ENCODE data around the gene CIBAR2. TPM values are rescaled to one million over a fixed set of nuclear protein-coding genes. Genes with fewer than 3 reads are reported as not detected.

Gene CIBAR2
- total and polyA plus RNA-seq, 9 of the 15 experiments (the other 6 are each of a cell fraction or from before 2014, with no cell fraction given) = not detected

DNA sequence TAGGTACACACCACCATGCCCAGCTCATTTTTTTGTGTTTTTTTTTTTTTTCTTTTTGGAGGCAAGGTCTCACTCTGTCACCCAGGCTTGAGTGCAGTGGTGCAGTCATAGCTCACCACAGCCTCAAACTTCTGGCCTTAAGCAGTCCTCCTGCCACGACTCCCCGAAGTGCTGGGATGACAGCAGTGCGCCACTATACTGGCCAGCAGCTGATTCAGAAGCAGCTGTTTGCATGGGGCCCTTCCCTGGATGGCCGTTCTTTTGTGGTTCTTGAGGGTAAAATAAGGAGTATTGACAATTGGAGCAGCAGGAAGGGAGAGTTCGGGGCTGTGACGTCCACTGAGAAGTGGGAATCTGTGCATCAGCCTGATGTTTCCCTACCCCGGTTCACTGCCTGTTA, 43.1 kb downstream of the CIBAR2 start:
- intact Hi-C loops (cut with micrococcal nuclease) (no loop called here), in situ Hi-C loops (cut with MboI) (no loop called here)
- H3K9me1 ChIP-seq (ENCODE audit: control insufficient read depth, insufficient read depth, low read length) = no peaks in the 10 kb centered on the region
- H3K27me3 ChIP-seq (ENCODE audit: control insufficient read depth in 2 of 2, insufficient read depth in 2 of 2, low read length in 2 of 2) = no peaks in the 10 kb centered on the region
- ATAC-seq = no peak
- no peaks in the 10 kb centered on the region for H3K9me3 ChIP-seq (replicated peaks; ENCODE audit: control insufficient read depth, insufficient read depth, low read depth, low read length)
- no peaks in the 10 kb centered on the region for H3K79me2 ChIP-seq (ENCODE audit: control insufficient read depth, insufficient read depth, low read length)
- no peak overlapping the region for H2AFZ ChIP-seq (ENCODE audit: low read depth, low read length)
- ChIA-PET POLR2A (interaction anchor here (0.6 to 1.8 kb wide), 5 partner anchors 11 to 258 kb away, joined by 3 to 4 read pairs (median 3); no protein-coding TSS in a partner anchor), CTCF (ENCODE audit: low intra/inter-chr PET ratio) (no interaction called here)
- H3K27ac ChIP-seq (ENCODE audit: extremely low read depth, low read depth, low read length) = no peak overlapping the region
- 0 out of 5 replicates have a peak, but pooled peaks cover 0 to 3% of the 10 kb centered on the region in 2 experiments for H3K4me1 ChIP-seq (replicated peaks in 1 of 2; ENCODE audit: control insufficient read depth in 2 of 2, insufficient read depth in 2 of 2, low read length in 2 of 2)
- H3K9ac ChIP-seq (ENCODE audit: insufficient read depth in 1 of 2, low read depth in 2 of 2, low read length in 2 of 2) = no peak overlapping the region
- peaks cover 46% of the 10 kb centered on the region; the same call in 2 of the 3 replicates for H3K36me3 ChIP-seq (ENCODE audit: control insufficient read depth, insufficient read depth, low read length)
- WGBS (ENCODE audit: insufficient coverage, low coverage, missing lambda C conversion rate) = 74% methylated on average over 7 of the region's 7 CpGs
- H3K4me3 ChIP-seq = no peak overlapping the region
- peaks cover 14% of the 10 kb centered on the region; the same call in 1 of the 2 replicates for H4K20me1 ChIP-seq (replicated peaks; ENCODE audit: control insufficient read depth, insufficient read depth, low read length)
- DNase-seq (ENCODE audit: extremely low read depth in 1 of 4, low spot score in 3 of 4) = no peak
- FAIRE-seq = no peak
- BruUV-seq (replicated peaks) = no TSS peak
- no peak overlapping the region for H3K4me2 ChIP-seq (ENCODE audit: insufficient read depth, low read length)
- no peak for TF ChIP-seq TCFL5 (CRISPR knock-in tag; conservative IDR thresholded peaks at IDR 0.05)
- TF ChIP-seq RB1 (IDR thresholded peaks at IDR 0.05; ENCODE audit: low read depth) = no peak
- TF ChIP-seq FUS (optimal IDR thresholded peaks at IDR 0.05; ENCODE audit: low read depth, low read length) = no peak
- no peak for TF ChIP-seq ZNF780A (CRISPR knock-in tag; IDR thresholded peaks at IDR 0.05)
- TF ChIP-seq SMAD4 (CRISPR knock-in tag; conservative IDR thresholded peaks at IDR 0.05) = no peak
- TF ChIP-seq BACH1 (tag; IDR thresholded peaks at IDR 0.05) = no peak
- no peak for TF ChIP-seq SRSF3 (IDR thresholded peaks at IDR 0.05; ENCODE audit: insufficient read depth, low read length)
- no peak for TF ChIP-seq BRF1 (IDR thresholded peaks at IDR 0.05; ENCODE audit: borderline replicate concordance, extremely low read depth, insufficient read length)
- TF ChIP-seq, protein P1, sequence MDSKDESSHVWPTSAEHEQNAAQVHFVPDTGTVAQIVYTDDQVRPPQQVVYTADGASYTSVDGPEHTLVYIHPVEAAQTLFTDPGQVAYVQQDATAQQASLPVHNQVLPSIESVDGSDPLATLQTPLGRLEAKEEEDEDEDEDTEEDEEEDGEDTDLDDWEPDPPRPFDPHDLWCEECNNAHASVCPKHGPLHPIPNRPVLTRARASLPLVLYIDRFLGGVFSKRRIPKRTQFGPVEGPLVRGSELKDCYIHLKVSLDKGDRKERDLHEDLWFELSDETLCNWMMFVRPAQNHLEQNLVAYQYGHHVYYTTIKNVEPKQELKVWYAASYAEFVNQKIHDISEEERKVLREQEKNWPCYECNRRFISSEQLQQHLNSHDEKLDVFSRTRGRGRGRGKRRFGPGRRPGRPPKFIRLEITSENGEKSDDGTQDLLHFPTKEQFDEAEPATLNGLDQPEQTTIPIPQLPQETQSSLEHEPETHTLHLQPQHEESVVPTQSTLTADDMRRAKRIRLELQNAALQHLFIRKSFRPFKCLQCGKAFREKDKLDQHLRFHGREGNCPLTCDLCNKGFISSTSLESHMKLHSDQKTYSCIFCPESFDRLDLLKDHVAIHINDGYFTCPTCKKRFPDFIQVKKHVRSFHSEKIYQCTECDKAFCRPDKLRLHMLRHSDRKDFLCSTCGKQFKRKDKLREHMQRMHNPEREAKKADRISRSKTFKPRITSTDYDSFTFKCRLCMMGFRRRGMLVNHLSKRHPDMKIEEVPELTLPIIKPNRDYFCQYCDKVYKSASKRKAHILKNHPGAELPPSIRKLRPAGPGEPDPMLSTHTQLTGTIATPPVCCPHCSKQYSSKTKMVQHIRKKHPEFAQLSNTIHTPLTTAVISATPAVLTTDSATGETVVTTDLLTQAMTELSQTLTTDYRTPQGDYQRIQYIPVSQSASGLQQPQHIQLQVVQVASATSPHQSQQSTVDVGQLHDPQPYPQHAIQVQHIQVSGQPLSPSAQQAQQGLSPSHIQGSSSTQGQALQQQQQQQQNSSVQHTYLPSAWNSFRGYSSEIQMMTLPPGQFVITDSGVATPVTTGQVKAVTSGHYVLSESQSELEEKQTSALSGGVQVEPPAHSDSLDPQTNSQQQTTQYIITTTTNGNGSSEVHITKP (IDR thresholded peaks at IDR 0.05; ENCODE audit: partially characterized antibody) = no peak
- TF ChIP-seq PTTG1 (tag; IDR thresholded peaks at IDR 0.05; ENCODE audit: low read depth) = no peak
- no peak for TF ChIP-seq PHF20 (IDR thresholded peaks at IDR 0.05; ENCODE audit: partially characterized antibody)
- TF ChIP-seq KLF1 (tag; IDR thresholded peaks at IDR 0.05) = no peak
- TF ChIP-seq SMARCA4 (IDR thresholded peaks at IDR 0.05) = no peak
- no peak for TF ChIP-seq JUND (IDR thresholded peaks at IDR 0.05; ENCODE audit: borderline replicate concordance, low read depth, low read length)
- TF ChIP-seq JUND (tag; IDR thresholded peaks at IDR 0.05; ENCODE audit: borderline replicate concordance, low read depth, low read length) = no peak
- no peak for TF ChIP-seq MAFG (tag; conservative IDR thresholded peaks at IDR 0.05)
- TF ChIP-seq ZNF232 (CRISPR knock-in tag; IDR thresholded peaks at IDR 0.05) = no peak
- TF ChIP-seq, protein P2, sequence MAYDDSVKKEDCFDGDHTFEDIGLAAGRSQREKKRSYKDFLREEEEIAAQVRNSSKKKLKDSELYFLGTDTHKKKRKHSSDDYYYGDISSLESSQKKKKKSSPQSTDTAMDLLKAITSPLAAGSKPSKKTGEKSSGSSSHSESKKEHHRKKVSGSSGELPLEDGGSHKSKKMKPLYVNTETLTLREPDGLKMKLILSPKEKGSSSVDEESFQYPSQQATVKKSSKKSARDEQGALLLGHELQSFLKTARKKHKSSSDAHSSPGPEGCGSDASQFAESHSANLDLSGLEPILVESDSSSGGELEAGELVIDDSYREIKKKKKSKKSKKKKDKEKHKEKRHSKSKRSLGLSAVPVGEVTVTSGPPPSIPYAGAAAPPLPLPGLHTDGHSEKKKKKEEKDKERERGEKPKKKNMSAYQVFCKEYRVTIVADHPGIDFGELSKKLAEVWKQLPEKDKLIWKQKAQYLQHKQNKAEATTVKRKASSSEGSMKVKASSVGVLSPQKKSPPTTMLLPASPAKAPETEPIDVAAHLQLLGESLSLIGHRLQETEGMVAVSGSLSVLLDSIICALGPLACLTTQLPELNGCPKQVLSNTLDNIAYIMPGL (CRISPR knock-in tag; IDR thresholded peaks at IDR 0.05) = no peak
- TF ChIP-seq KLF10 (CRISPR knock-in tag; IDR thresholded peaks at IDR 0.05) = no peak
- TF ChIP-seq XRCC3 (IDR thresholded peaks at IDR 0.05) = no peak
- no peak for TF ChIP-seq SIX5 (IDR thresholded peaks at IDR 0.05; ENCODE audit: borderline replicate concordance in 1 of 2, insufficient read depth in 1 of 2, low read depth in 1 of 2, low read length in 2 of 2)

Measured in K562 (cell line).